Stimulated activated CD4-positive, alpha-beta T cell treated with anti-CD3 and anti-CD28 coated beads, Interleukin-4, amount 100 ng/mL, for 1 hour (primary cell): ENCODE results near the gene STK39.

ENCODE experiments used
- DNase-seq: peaks from one replicate; pipeline ENCODE4 v3.0.0-alpha.2; 2020

The STK39 gene

DNA sequence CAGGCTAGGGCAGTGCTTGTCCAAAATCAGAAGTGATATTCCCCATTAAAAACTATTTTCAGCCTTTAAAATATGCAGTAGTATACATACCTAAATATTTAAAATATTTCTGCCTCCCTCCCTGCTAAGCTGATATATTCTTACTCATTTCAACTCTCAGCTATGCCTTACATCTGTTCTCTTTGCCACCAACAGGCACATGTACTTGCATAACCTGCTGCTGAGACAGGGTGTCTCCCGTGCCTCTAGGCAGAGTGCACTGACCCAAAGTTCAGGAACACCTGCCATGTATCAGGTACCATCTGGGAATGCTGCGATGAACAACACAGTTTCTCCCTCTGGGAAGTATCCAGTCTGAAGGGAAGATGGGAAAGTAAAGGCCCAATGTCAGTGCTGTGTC, 91.7 kb downstream of the STK39 start:
- DNase-seq = no peak

DNA sequence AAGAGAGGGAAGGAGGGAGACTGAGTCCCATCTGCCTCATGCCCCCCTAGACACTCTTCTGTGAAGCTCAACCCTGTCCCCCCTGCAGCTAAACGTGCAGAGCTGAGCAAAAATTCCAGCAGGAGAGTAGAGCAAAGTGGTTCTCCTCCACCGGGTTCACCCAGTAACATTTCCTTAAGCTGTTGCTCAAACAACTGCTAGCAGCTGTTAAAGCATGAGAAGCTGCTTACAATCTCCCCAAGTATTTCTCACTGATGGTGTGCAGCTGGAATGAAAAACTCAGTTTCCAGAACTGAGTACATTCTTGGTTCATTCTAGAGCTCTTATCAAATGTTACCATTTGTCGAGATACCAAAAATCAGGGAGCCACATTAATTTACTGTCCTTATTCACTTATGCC, 92.3 kb downstream of the STK39 start:
- no peak for DNase-seq

DNA sequence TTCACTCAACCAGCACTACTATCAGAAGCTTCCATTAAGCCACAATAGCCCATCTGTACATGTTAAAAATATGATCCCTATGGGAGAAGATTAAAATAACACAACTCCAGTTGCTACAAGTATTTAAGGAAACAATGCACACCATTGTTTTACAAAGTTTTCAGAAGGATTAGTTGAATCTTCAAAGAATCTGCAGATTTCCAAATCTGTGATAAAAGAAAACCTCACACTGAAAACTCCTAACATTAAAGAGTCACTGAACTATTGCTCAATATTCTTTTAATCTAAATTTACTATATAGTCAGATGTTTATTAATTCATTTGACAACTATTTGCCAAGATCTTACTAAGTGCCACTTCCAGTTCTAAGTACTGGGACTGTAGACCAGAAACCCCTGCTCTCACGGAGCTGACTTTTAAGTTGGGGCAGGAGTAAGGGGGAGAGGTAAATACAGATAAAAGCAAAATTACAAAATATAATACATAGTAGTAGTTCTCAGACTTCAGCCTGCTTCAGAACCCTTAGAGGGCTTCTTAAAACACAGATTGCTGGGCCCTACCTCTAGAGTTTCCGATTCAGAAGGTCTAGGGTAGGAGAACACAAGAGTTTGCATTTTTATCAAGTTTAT, 94.4 kb downstream of the STK39 start:
- DNase-seq = no peak

- no peak for DNase-seq
These were observed 97.4 kb downstream of the STK39 start for GRCh38 chr2:168149986-168150385.

DNA sequence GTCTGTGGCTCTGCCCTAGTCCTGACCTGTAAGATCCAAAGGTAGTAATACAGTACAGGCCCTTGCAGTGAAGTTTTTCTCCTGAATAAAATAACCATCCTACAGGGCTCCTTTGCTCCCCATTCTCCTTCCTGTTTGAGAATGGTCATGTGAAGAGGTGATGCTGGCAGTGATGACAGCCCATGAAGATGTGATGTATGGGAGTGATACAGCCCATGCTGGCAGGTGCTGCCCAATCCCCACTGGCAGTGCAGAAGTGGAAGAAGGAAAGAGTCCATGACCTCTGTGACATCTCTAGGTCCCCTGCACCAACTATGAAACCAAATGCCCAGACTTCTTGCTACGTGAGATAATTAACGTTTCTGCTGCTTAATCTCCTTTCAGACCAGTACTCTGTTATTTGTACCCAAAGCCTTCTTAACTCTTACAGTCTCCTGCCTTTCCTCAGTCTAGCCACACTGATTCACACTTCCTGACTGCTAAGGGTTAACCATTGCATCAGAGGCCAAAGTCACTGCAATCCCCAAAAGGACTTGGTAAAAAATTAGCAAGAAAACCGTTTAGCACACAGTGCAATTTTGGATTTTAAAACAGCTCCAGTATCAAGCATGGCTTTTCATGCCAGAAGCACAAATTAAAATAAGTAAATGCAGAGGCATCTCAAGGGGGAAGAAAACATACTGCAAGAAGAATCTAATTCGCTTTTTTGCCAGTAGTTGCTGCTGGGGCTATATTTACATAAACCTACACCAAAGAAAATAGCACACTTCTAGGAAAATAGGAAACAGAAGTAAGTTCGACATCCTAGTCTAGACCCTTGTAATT, 98.0 kb downstream of the STK39 start:
- DNase-seq = no peak

DNA sequence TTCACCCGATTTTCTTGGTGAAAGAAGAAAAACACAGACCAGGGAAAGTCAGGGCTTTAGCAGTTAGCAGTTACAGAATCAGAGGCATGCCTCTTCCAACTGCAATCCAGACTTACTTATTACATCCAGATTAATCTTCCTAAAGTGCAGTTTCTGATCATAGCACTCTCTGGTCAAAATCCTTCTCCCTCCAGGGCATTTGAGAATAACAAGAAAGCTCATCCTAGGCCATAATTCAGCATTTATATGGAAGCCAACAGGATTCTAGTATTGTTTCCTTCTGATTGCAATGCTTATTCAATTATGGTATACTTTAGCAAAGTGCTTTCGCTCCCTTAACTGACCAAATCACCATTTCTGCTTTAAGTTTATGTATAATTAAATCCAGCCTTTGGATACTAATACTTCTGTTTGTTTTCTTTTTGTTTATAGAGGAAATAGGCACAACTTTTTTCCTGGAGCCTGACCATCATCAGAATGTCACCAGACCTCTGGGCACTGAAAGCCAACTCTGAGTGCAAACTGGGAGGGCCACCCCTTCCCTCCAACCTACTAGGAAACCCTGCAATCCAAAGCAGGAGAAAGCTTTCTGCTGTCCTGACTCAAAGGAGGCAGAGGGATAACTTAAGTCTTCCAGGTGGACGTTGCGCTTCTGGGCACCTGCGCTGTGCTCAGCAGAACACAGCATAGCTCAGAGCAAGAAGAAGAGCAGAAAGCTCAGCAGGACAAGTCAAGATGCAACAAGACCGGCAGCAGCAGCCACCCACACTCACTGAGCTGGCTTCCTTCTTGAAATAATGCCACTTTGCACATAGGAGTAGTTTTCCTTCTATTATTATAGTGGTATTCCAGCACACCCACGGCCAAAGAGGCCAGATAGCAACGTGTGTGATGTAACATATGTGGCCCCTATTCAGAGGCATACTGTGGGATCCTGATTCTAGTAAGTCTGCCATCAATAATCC, 99.3 kb downstream of the STK39 start:
- no peak for DNase-seq

- no peak for DNase-seq
These were observed 100.2 kb downstream of the STK39 start for GRCh38 chr2:168146892-168147810.

DNA sequence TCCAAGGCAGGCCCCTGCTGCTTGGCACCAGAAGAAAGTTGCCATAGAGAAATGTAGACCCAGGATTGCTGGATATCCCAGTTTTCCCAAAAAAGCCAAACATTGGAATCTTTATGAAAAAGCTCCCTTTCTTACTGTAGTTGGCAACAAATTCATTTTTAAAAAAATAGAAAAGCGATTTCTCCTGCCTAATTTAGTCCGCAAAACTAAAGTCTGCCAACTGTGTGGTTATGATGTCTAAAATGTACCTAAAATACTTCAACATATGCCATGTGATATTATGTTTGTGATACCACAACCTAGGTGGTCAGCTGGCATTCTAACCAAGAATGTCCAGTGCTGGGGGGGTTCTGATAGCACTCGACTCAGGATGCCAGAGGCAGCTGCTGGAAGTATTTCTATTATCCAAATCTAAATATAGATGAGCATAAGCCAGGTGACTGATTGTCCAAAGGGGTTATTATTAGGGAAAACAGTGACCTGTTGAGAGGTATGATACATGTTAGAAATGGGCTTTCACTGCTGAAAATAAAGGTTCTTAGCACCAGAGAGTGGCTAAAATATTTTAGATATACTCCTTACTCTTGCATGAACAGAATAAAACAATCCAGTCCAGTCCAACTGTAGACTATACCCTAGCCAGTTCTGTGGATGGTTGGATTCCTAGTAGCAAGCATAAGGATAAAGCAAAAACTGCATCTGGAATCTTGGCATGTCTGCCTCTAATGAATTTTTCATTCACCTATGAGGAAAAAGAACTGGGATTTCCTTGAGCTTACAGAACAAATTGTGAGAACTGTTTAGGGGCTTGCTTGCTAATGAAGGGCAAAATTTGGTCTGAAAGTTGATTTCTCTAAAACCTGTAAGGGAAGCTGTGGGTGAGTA, 101.7 kb downstream of the STK39 start:
- DNase-seq = no peak

GRCh38 chr2:168145011-168145410, 102.4 kb downstream of the STK39 start:
- DNase-seq = no peak

DNA sequence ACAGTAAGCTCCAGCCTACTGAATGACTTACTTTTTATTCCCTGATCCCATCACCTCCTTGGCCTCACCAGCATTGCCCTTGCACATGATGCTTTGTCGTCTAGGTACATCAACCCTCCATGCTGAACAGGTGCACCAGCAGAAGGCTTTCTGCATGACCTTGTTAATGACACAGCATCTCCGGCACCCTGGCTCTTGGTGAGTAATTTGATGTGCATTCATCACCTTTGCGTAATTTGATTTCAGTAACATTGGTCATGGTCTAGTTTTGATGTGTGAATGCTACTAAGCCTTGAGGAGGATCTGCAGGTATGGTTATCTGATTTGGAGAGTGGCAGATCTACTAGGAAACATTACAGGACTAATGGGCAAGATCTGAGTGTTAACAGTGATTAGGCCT, 103.6 kb downstream of the STK39 start:
- DNase-seq = no peak

GRCh38 chr2:168140892-168141291, 106.5 kb downstream of the STK39 start:
- DNase-seq = no peak

DNA sequence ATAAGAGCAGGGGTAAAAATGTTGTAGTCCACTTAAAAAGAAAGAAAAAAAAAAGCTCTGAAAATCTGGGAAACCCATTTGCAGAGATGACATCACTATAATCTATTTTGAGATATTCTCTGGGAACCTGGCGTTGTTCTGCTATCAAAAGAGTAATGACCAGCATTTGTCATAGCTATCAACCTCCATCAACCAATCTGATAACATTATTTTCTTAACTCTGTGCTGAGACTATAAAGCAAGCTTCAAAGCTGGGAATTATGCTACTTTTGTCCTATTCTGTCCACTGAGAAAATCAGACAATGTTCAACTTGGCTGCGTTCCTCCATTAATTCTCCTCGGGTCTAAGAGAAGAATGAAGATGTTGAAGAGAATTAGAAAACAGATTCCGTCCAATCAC, 107.5 kb downstream of the STK39 start:
- no peak for DNase-seq

- DNase-seq = no peak
These were observed 108.5 kb downstream of the STK39 start for GRCh38 chr2:168138901-168139300.

DNA sequence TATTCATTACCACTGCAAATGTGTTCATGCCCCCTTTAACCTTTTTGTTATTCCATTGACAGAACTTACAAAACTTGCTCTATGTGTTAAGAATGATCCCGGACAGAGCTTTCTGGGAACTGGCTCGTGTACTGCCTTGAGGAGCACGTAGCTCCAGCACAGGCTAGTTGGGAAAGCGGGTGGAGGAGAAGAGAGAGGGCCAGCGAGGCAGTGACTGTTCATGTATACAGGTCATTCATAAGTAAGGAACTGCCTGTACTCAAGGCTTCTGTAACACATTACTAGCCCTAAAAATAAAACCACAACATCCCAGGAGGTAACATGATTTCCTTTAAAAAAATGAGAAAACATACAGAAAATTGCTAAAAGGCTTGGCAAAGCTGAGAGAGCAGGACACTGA, 109.0 kb downstream of the STK39 start:
- no peak for DNase-seq

DNA sequence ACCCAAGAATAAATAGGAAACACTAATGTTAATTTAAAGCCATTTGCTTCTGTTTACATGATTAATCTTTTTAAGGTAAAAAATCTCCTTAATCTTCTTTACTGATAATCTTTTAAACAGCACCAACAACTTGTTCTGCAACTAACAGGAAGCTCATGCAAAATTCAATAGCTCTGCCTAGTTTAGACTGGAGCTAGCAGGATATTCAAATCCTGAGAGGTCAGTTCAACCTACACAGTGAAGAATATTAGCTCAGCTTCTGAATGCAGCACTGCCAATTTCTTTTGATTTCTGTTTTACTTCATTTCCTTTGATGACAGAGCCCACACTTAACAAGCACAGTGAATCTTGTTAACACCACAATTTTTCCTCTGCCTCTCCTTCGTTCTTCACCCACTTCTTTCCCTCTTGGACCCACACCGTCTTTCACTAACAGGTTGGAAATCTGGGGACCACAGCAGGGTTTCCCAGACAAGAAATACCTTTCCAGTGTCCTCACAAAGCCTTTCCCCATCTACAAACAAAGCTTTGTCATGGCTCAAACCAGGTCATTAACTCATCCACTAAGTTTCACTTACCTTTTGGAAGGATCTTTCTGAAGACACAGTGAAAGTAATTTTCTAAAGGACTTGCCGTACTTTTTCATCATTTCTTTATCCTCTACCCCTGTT, 109.8 kb downstream of the STK39 start:
- DNase-seq = no peak

DNA sequence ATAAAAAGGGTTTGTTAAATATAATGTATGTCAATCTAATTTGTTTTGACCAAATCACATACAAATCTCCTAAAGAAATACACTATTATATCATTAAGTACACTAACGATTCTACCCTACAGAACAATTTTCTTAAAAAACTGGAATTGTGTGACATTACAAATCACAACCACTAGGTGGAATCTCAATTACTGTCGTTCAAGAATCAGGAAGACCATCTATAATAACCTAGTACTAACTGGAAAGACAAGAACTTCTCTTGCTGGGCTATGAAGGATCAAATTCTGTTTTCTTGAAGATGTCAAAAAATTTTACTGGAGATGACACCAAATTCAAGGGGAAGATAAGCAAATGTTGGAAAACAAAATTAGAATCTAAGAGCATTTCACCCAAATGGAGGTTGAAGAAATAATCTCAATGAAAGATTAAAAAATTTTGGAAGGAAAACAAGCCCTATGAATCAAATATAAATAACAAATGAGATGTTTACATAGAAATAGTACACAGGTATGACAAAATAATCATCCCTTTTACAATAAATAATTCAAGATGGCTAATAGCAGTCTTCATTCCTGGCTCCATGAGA, 110.9 kb downstream of the STK39 start:
- no peak for DNase-seq

GRCh38 chr2:168135630-168136029, 111.8 kb downstream of the STK39 start:
- DNase-seq = no peak

DNA sequence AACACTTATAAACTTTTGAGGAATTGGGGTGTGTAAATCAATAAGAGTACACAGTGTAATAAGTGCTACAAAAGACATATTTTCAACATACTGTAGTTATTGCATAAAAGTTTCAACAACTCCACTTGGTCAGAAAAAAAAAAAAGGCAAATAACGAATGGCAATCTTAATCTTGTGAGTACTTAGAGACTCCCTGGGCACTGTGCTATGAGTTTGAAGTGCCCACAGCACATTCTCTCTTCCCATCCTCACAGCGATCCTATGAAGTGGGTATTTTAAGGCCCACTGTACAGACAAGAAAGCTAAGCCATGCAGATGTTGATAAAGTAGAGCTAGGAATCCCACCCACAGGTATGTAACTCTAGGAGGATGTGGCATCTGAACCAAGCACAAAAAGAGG, 112.3 kb downstream of the STK39 start:
- no peak for DNase-seq

DNA sequence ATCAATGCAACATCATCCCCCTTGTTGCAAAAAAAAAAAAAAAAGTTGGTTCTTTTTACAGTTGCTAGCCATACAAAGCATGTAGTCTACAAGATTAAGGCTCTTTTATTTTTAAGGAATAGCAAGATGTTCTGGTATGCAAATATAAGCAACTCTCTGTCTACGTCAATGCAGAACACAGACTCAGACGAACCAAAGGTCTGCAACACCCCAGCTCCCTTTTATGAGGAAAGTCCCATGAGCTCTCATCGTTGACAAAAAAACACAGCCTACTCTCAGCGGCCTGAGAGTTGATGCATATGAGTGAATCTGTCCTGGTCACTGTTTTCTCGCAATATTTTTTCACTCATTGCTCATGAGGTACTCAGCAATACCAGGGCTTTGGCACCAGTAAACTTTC, 112.9 kb downstream of the STK39 start:
- no peak for DNase-seq

DNA sequence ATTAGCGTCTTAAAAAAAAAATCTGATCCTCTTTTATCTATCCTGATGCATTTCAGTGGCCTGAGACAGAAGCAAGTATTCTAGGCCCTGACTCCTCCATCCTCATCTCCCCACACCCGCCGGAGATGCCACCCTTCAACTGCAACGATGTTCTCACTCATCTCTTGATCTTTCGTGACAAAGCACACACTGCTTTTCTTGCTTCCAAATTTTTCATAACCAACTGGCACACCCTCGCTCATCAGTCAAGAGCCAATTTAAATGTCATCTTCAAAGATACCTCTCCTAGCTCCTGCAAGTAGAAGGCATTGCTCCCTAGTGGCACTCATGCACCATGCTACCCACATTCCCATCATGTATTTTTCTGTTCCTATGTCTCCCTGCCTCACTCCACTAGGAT, 115.0 kb downstream of the STK39 start:
- no peak for DNase-seq
